Spleen (tissue), 7 donors: ENCODE data around the gene IL32.

ENCODE experiments used
- POLR2AphosphoS5 ChIP-seq, 3 donors: sonication (generic); formaldehyde crosslinking; IDR thresholded peaks; one replicate each; pipeline ENCODE4 v1.5.1; 2017; ENCODE audit warnings: antibody characterized with exemption in 3 of 3
- TF ChIP-seq, protein P1 (sequence below), 11 experiments: fragments of 200-600 bp in 7 of 11; fragments of 450-650 bp in 4 of 11; sonication (generic) in 4 of 11; IDR thresholded peaks in 8 of 11; conservative IDR thresholded peaks in 3 of 11; 1 replicate in 7 of 11; 2 replicates in 4 of 11; pipeline versions ENCODE4 v1.4.0 to v1.8.0; 2016 to 2021; ENCODE audit warnings: antibody characterized with exemption in 11 of 11, inconsistent platforms in 4 of 11, mild to moderate bottlenecking in 1 of 11
- donor health status: DM: no; HTN: no; CAD: no; lungs with moderate emphysema.
- donor health status: DM: no; HTN: no; CAD: no.
- donor health status: DM: no; HTN: no; CAD: no.

DNA sequence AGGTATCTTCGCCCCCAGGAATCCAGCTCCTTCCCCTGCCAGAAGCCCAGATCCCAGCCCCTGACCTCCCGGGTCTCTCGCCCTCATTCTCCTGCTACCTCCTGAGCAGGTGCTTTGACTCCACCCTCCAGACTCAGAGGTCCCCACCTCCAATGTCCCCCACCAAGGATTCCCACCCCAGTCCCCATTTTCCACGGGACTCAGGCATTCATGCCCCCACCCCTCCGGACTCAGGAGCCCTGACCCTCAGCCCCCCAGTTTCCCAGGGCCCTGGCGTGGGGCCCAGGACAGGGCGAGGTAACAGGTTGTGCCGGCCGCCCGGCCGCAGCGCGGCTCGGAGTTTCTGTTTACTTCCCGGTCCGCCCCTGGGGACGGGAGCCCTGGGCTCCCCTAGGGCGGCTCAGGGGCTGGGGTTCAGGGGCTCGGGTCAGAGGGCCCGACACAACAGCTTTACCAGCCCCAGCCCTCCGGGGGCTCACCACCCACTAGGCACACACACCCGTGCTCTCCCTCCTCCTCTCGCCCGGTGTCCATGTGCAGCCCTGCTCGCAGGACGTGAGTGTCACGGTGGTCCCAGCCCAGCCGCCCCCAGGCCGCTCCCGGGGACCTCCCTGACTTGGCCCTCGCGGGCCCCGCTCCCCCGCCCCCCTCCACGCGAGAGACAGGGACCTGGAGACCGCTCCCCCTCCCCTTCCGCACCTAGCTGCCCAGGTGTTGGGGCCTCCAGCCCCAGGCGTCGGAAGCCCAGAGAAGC, 29.3 kb upstream of the IL32 start:
- TF ChIP-seq POLR2AphosphoS5 (IDR thresholded peaks at IDR 0.05) = no peak
- TF ChIP-seq, protein P1, sequence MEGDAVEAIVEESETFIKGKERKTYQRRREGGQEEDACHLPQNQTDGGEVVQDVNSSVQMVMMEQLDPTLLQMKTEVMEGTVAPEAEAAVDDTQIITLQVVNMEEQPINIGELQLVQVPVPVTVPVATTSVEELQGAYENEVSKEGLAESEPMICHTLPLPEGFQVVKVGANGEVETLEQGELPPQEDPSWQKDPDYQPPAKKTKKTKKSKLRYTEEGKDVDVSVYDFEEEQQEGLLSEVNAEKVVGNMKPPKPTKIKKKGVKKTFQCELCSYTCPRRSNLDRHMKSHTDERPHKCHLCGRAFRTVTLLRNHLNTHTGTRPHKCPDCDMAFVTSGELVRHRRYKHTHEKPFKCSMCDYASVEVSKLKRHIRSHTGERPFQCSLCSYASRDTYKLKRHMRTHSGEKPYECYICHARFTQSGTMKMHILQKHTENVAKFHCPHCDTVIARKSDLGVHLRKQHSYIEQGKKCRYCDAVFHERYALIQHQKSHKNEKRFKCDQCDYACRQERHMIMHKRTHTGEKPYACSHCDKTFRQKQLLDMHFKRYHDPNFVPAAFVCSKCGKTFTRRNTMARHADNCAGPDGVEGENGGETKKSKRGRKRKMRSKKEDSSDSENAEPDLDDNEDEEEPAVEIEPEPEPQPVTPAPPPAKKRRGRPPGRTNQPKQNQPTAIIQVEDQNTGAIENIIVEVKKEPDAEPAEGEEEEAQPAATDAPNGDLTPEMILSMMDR (IDR thresholded peaks at IDR 0.05 in 8 of 11, conservative IDR thresholded peaks at IDR 0.05 in 3 of 11) = no peak
